Body of pancreas (tissue), 4 donors: Measurements from ENCODE around the gene RERG.

Experiments used
- CTCF ChIP-seq, 7 experiments: fragments of 450-650 bp in 4 of 7; fragments of 200-600 bp in 3 of 7; sonication (generic) in 3 of 7; IDR thresholded peaks; one replicate each; pipeline ENCODE4 v1.5.1; 2016 to 2019; ENCODE audit warnings: antibody characterized with exemption in 7 of 7
- POLR2A ChIP-seq, 3 donors: fragments of 450-650 bp; IDR thresholded peaks; one replicate each; pipeline ENCODE4 v1.6.1; 2016; ENCODE audit warnings: antibody characterized with exemption in 3 of 3, mild to moderate bottlenecking in 2 of 3

DNA sequence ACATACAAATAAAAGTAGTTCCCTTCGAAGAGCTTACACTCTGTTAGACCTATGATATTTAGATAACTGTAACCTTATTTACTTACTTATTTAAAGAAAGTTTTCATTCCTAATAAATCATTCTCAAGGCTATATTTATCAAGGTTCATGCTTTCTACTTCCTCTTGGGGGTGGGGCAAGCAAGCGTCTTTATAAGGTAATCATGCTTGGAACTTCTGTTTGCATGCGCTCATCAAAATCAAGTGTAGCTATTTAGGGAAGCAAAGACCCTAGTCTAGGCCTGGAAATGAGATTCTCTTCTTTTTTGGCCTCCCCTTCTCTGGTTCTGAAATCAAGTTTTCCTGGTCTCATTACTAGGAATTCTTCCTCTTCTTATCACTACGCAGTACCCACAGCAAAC is 766 bp downstream of the RERG start:
- TF ChIP-seq CTCF (IDR thresholded peaks at IDR 0.05) (no peak), POLR2A (IDR thresholded peaks at IDR 0.05) (no peak)
